ENCODE results near the gene CD300LD. TPM values are rescaled to one million over a fixed set of nuclear protein-coding genes. Genes with fewer than 3 reads are reported as not detected.

Gene CD300LD
- polyA plus RNA-seq, 3 donors: 0.33 to 0.50 (median 0.41) TPM

- Histone ChIP-seq H3K9me3 (replicated peaks in 1 of 2; ENCODE audit: control insufficient read depth in 1 of 2, insufficient read depth in 1 of 2, low read length in 2 of 2) (no peaks in the 10 kb centered on the region), H3K36me3 (replicated peaks in 1 of 2; ENCODE audit: control insufficient read depth in 1 of 2, insufficient read depth in 2 of 2, low read length in 2 of 2) (peaks cover 36 to 47% of the 10 kb centered on the region in 2 donors), H2AFZ (ENCODE audit: insufficient read depth, low read depth, low read length, poor library complexity, severe bottlenecking) (no peak overlapping the region), H3K27me3 (ENCODE audit: control insufficient read depth in 2 of 2, insufficient read depth in 2 of 2, low read length in 2 of 2) (no peaks in the 10 kb centered on the region), H4K20me1 (ENCODE audit: insufficient read depth, low read length) (peaks cover 68% of the 10 kb centered on the region), H3K4me3 (replicated peaks in 1 of 3; ENCODE audit: low read depth in 2 of 3, low read length in 3 of 3) (no peak overlapping the region), H3K4me2 (replicated peaks; ENCODE audit: extremely low read depth, low read length, poor library complexity, severe bottlenecking) (no peak overlapping the region), H3K4me1 (ENCODE audit: control insufficient read depth in 1 of 2, insufficient read depth in 2 of 2, low read length in 2 of 2) (peaks cover 23 to 24% of the 10 kb centered on the region in 2 donors), H3K9ac (ENCODE audit: insufficient read depth, low read length, poor library complexity, severe bottlenecking) (no peak overlapping the region), H3K27ac (ENCODE audit: low read depth in 1 of 2, low read length in 2 of 2) (no peak overlapping the region), H3K79me2 (ENCODE audit: insufficient read depth, low read length) (peaks cover 30% of the 10 kb centered on the region)
- WGBS (ENCODE audit: insufficient coverage): no CpG with 5 or more reads among the region's 3 CpGs
- DNase-seq: no peak
- Mint-ChIP-seq H3K27ac (peak overlapping the region in 1 of 7 donors; percentile 5), H3K4me1 (peaks cover 32% of the 10 kb centered on the region), H3K36me3 (peaks cover 56 to 71% of the 10 kb centered on the region in 2 donors), H3K4me3 (no peak overlapping the region), H3K9me3 (peaks cover 0 to 2% (median 0%) of the 10 kb centered on the region in 7 donors), H3K27me3 (ENCODE audit: low read depth in 3 of 3) (no peaks in the 10 kb centered on the region)
- intact Hi-C loops (cut with micrococcal nuclease): loop anchor here in 1 of 2 donors (5.0 kb wide), 1 partner anchor 60 kb away; no protein-coding TSS in a partner anchor
- no peak for TF ChIP-seq CTCF (IDR thresholded peaks at IDR 0.05)
Measured at GRCh38 chr17:74536890-74537289, 55.2 kb downstream of the CD300LD start.

GRCh38 chr17:74532115-74532514 is 60.0 kb downstream of the CD300LD start:
- Histone ChIP-seq H3K4me1 (ENCODE audit: control insufficient read depth in 1 of 2, insufficient read depth in 2 of 2, low read length in 2 of 2) (peaks cover 71% of the 10 kb centered on the region in 2 donors), H3K9ac (ENCODE audit: insufficient read depth, low read length, poor library complexity, severe bottlenecking) (peak overlapping the region; percentile 73), H3K79me2 (ENCODE audit: insufficient read depth, low read length) (peaks cover 70% of the 10 kb centered on the region), H3K9me3 (replicated peaks in 1 of 2; ENCODE audit: control insufficient read depth in 1 of 2, insufficient read depth in 1 of 2, low read length in 2 of 2) (no peaks in the 10 kb centered on the region), H3K27ac (ENCODE audit: low read depth in 1 of 2, low read length in 2 of 2) (peak overlapping the region; percentile 93 to 98), H3K4me3 (replicated peaks in 1 of 3; ENCODE audit: low read depth in 2 of 3, low read length in 3 of 3) (peak overlapping the region; percentile 76 to 99 (median 94)), H3K4me2 (replicated peaks; ENCODE audit: extremely low read depth, low read length, poor library complexity, severe bottlenecking) (peak overlapping the region; percentile 84), H4K20me1 (ENCODE audit: insufficient read depth, low read length) (peaks cover 26% of the 10 kb centered on the region), H2AFZ (ENCODE audit: insufficient read depth, low read depth, low read length, poor library complexity, severe bottlenecking) (no peak overlapping the region), H3K36me3 (replicated peaks in 1 of 2; ENCODE audit: control insufficient read depth in 1 of 2, insufficient read depth in 2 of 2, low read length in 2 of 2) (peaks cover 15 to 25% of the 10 kb centered on the region in 2 donors), H3K27me3 (ENCODE audit: control insufficient read depth in 2 of 2, insufficient read depth in 2 of 2, low read length in 2 of 2) (no peaks in the 10 kb centered on the region)
- intact Hi-C loops (cut with micrococcal nuclease): loop anchor here (2.0 to 5.0 kb wide), 5 partner anchors 17 to 110 kb away; partner anchors contain the start of gene CD300E (in 1 of the 2)
- Mint-ChIP-seq H3K36me3 (peaks cover 45 to 56% of the 10 kb centered on the region in 2 donors), H3K4me1 (peaks cover 69% of the 10 kb centered on the region), H3K9me3 (peaks cover 0 to 2% (median 0%) of the 10 kb centered on the region in 7 donors), H3K4me3 (peak overlapping the region; percentile 84 to 97), H3K27ac (peak overlapping the region; percentile 97 to 100 (median 98)), H3K27me3 (ENCODE audit: low read depth in 3 of 3) (peaks cover 0 to 3% (median 0%) of the 10 kb centered on the region in 3 donors)
- DNase-seq: peak; percentile 94 to 98 (median 97)
- WGBS (ENCODE audit: insufficient coverage): 0% methylated on average over 4 of the region's 10 CpGs
- no peak for TF ChIP-seq CTCF (IDR thresholded peaks at IDR 0.05)
